Epithelial cell of proximal tubule (primary cell): ENCODE data around the gene NTM. TPM values are rescaled to one million over a fixed set of nuclear protein-coding genes. Genes with fewer than 3 reads are reported as not detected.

Source experiments
- DNase-seq: peaks from one replicate; pipeline ENCODE4 v3.0.0-alpha.2; 2011; ENCODE audit warnings: low read depth
- H3K4me3 ChIP-seq: 2 replicates; pipeline ENCODE4 v1.5.1; 2011; ENCODE audit warnings: low read depth, mild to moderate bottlenecking, low read length
- total RNA-seq: library from RNA; depleted of rRNA; stranded (reverse); fragments of >200 nt; gene quantifications from 2 replicates; pipeline ENCODE4 v1.2.3, GENCODE V29; 2015
- TF ChIP-seq, protein P1 (sequence below): conservative IDR thresholded peaks from 2 replicates; pipeline ENCODE4 v1.5.1; 2012; ENCODE audit warnings: low read depth, mild to moderate bottlenecking, low read length

Gene NTM
- total RNA-seq, 1 donor from 2014 or later: 5.3 TPM

DNA sequence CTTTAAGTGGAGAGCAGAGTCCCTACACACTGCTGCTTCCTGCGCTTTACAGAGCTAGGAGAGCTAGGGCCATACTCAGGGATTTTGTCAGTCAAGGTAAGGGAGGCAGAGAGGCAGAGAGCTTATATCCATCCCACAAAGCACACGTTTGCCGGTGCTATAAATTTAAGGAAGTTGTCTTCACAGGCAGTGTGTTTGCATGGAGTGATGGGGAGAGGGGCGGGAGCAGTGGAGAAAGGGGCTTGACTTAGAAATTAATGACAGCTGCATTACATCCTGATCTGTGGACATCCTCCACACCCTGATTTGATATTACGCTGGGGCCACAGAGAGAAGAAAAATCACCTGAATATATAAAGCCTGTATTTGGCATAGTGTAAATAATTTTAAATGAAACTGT is 84.1 kb downstream of the NTM start:
- TF ChIP-seq, protein P1, sequence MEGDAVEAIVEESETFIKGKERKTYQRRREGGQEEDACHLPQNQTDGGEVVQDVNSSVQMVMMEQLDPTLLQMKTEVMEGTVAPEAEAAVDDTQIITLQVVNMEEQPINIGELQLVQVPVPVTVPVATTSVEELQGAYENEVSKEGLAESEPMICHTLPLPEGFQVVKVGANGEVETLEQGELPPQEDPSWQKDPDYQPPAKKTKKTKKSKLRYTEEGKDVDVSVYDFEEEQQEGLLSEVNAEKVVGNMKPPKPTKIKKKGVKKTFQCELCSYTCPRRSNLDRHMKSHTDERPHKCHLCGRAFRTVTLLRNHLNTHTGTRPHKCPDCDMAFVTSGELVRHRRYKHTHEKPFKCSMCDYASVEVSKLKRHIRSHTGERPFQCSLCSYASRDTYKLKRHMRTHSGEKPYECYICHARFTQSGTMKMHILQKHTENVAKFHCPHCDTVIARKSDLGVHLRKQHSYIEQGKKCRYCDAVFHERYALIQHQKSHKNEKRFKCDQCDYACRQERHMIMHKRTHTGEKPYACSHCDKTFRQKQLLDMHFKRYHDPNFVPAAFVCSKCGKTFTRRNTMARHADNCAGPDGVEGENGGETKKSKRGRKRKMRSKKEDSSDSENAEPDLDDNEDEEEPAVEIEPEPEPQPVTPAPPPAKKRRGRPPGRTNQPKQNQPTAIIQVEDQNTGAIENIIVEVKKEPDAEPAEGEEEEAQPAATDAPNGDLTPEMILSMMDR: no peak
- no peak overlapping the region for H3K4me3 ChIP-seq
- DNase-seq: no peak

DNA sequence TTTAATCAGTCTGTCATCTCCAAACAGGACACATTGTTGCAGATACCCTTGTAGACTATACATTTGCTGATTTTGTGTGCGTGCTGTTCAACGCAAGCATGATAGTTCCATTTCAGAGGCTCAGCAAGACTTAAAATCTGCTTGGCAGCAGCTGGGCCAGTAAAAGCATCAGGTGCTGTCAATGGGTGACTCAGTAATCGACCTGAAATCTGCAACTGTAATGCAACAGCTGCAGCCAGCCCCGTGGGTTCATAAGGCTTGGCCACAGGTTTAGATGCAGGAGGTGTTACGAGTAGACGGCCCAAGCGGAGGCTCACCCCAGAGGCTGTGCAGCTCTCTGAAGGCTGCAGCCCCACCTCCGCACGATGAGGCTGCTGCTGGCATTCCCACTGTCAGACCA is 84.6 kb downstream of the NTM start:
- no peak for DNase-seq
- TF ChIP-seq, protein P1: no peak
- H3K4me3 ChIP-seq: no peak overlapping the region

DNA sequence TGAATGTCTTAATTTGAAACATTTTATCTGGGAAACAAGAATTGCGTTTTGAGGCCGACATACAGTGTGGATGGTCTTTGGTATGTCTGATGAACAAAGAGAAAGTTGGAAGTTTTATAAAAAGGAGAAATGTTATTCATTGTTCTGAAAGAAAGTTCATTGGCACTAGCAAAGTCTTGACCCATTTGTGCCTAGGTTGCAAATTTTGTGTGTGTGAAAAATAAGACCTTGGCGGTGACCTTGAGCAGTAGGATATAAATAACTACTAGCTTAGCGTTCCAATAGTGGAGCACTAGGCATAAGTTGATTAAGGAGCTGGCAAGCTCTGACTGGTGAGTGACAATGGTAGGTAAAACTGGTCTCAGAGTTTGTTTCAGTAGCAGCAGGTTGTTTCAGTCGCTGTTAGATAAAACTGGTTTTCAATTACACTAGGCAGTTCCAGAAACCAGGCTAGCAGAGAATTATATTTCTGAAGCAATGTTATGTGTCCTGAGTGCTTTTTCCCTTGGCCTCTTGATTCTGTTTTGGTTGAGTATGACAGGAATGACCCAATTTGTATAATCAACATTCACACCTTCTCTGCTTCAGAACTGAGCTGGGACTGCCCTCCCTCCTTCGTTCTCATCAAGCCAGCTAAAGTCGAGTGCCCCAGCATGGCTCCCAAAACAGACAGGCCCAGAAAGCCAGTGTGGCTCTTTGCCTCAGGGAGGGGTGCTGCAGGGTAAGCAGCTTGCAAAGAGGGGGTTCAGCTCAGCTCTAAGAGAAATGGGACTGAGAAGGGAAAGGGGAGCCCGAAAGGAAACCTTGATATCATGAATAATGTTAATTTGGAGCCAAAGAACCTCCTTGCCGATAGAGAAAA is 85.7 kb downstream of the NTM start:
- TF ChIP-seq, protein P1: no peak
- DNase-seq: no peak
- H3K4me3 ChIP-seq: no peak overlapping the region

DNA sequence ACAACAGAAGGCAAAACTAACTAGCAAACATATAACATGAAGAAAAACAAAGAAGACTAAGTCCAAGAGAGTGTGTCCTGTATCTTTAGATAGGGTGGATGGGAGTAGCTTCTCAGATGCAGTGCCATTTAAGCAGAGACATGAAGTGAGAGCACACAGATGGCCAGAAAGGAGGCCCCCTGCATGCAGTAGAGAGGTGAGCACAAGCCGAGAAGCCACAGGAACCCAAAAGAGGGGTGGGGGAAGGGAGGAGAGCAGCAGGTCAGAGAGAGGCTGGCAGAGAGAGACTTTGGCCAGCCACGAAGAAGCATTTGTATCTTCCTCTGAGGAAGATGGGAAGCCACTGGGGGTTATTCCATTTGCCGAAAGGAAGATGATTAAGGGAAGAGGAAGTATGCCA is 86.7 kb downstream of the NTM start:
- DNase-seq: no peak
- TF ChIP-seq, protein P1: no peak
- no peak overlapping the region for H3K4me3 ChIP-seq

DNA sequence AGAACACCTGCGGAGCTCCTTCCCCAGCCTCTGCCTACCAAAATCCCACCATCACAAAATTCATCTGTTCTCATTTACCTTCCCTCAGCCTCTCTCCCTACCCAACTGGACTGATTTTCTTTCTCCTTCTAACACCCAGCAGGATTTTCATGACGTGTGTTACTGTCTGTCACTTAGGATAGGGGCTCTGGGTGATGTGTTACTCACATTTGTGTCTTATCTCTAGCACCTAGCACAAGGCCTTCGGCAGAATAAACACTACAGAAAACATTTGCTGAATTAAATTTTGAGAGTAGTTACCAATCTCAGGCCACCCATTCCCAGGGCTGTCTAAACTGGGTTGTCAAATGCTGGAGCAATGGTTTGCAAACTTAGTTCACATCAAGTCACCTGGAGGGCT is 88.0 kb downstream of the NTM start:
- no peak overlapping the region for H3K4me3 ChIP-seq
- TF ChIP-seq, protein P1: no peak
- DNase-seq: no peak

DNA sequence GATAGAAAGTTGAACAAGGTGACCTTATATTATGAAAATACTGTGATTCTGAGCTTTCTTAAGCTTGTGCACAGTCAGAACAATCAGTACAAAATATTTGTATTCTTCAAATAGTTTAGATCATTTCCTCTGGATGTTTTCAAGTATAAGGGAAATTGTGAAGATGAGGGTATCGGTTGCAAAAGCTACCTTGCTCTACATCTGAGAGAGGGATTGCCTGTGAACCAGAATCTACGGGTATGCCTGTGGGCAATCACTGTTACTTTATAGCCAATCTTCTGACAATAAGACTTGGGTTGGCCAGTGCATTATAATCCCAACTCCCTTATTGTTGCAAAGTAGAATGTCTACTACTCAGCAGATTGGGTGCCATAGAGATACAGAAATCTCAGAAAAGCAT is 90.5 kb downstream of the NTM start:
- TF ChIP-seq, protein P1: no peak
- no peak overlapping the region for H3K4me3 ChIP-seq
- DNase-seq: no peak

- DNase-seq: no peak
- no peak overlapping the region for H3K4me3 ChIP-seq
- TF ChIP-seq, protein P1: no peak
Measured at GRCh38 chr11:131462622-131463021, 92.2 kb downstream of the NTM start.
